Omental fat pad (tissue), 4 donors: ENCODE measurements around the gene VAT1L. TPM values are rescaled to one million over a fixed set of nuclear protein-coding genes. Genes with fewer than 3 reads are reported as not detected.

Experiments used
- ATAC-seq: fragments of 150-250 bp; one replicate; pipeline ENCODE4 v1.9.1; 2016; ENCODE audit warnings: mild to moderate bottlenecking, moderate library complexity; ENCODE audit not compliant: low FRiP score
- DNase-seq: peaks from one replicate; pipeline ENCODE4 v3.0.0-alpha.2; 2019; ENCODE audit warnings: low spot score
- total RNA-seq, 4 donors: library from RNA; depleted of rRNA; stranded (reverse); fragments of >200 nt; gene quantifications; one replicate each; pipeline ENCODE4 v1.1.0, GENCODE V29; 2016
- TF ChIP-seq, protein P1 (sequence below), 3 donors: fragments of 450-650 bp; IDR thresholded peaks; one replicate each; pipeline ENCODE4 v1.5.1; 2016 to 2017; ENCODE audit warnings: antibody characterized with exemption in 3 of 3, mild to moderate bottlenecking in 3 of 3, moderate library complexity in 2 of 3

VAT1L gene
- total RNA-seq, 4 donors from 2014 or later = 0.50 to 1.3 (median 0.80) TPM

DNA sequence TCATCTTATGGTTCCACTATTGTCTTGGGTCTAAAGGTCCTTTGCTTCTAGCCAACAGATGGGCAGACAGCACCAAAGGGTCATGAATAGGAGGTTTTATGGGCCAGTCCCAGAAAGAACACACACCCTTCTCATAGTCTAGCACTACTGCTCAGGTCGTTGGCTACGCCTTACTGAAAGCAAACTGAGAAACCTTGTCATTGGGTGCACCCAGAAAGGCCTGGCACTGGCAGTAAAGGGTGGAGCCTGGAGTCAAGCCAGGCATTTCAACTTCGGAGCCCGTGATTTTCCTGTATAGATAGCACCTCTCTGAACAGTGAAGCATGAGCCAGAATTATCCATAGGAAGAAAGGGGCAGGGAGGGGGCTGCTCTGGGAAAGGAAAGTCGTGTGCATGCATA lies 74.9 kb downstream of the VAT1L start:
- DNase-seq (no peak), ATAC-seq (no peak)
- TF ChIP-seq, protein P1, sequence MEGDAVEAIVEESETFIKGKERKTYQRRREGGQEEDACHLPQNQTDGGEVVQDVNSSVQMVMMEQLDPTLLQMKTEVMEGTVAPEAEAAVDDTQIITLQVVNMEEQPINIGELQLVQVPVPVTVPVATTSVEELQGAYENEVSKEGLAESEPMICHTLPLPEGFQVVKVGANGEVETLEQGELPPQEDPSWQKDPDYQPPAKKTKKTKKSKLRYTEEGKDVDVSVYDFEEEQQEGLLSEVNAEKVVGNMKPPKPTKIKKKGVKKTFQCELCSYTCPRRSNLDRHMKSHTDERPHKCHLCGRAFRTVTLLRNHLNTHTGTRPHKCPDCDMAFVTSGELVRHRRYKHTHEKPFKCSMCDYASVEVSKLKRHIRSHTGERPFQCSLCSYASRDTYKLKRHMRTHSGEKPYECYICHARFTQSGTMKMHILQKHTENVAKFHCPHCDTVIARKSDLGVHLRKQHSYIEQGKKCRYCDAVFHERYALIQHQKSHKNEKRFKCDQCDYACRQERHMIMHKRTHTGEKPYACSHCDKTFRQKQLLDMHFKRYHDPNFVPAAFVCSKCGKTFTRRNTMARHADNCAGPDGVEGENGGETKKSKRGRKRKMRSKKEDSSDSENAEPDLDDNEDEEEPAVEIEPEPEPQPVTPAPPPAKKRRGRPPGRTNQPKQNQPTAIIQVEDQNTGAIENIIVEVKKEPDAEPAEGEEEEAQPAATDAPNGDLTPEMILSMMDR (IDR thresholded peaks at IDR 0.05) = no peak

DNA sequence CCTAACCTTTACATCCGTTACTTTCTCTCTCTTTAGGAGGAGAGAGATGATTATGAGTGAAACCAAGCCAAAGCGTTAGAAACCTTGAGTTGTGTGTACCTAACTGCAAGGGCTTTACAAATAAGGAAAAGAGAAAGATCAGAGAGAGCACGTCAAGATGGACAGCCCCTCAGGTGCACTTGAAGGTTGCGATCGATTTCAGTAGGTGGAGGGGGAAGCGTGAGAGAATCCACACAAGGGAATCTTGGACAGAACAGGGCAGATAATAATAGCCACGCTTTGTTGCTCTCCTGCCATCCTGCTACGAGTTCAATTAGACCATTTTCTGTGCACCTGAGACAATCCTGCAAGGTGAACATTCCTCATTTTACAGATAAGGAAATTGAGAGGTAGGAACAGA lies 78.4 kb downstream of the VAT1L start:
- no peak for ATAC-seq
- TF ChIP-seq, protein P1 (IDR thresholded peaks at IDR 0.05) = no peak
- DNase-seq = no peak

DNA sequence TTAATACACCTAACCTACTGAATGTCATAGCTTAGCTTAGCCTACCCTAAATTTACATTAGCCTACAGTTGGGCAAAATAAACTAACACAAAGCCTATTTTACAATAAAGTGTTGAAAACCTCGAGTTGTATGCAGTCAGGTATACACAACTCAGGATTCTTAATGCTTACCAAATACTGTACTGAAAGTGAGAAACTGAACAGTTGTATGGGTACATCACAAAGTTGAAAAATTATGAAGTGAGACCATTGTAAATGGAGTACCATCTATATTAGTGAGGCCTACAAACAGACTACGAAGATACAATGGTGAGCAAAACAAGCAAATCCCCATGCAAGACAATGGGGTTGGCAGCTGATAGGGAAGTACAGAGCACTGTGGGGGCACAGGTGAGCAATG lies 79.7 kb downstream of the VAT1L start:
- ATAC-seq (no peak), DNase-seq (no peak)
- TF ChIP-seq, protein P1 (IDR thresholded peaks at IDR 0.05) = no peak

DNA sequence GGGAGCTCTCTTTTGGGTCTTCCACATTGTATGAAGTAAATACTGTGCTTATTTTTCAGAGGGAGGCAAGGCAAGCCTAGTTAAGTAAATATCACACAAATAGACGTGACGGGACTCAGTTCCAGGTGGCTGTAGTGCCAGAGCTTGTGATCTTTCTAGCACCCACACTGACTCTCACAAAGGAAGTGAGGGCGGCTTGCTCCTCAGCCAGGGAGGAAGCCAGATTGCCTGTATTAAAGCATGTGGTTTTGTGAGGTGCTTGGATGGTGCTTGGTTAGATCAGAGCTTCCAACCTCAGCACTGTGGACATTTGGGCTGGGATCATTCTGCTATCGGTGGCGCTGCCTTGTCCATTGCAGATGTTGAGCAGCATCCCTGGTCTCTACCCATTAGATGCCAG lies 80.1 kb downstream of the VAT1L start:
- TF ChIP-seq, protein P1 (IDR thresholded peaks at IDR 0.05) = no peak
- DNase-seq (no peak), ATAC-seq (no peak)

DNA sequence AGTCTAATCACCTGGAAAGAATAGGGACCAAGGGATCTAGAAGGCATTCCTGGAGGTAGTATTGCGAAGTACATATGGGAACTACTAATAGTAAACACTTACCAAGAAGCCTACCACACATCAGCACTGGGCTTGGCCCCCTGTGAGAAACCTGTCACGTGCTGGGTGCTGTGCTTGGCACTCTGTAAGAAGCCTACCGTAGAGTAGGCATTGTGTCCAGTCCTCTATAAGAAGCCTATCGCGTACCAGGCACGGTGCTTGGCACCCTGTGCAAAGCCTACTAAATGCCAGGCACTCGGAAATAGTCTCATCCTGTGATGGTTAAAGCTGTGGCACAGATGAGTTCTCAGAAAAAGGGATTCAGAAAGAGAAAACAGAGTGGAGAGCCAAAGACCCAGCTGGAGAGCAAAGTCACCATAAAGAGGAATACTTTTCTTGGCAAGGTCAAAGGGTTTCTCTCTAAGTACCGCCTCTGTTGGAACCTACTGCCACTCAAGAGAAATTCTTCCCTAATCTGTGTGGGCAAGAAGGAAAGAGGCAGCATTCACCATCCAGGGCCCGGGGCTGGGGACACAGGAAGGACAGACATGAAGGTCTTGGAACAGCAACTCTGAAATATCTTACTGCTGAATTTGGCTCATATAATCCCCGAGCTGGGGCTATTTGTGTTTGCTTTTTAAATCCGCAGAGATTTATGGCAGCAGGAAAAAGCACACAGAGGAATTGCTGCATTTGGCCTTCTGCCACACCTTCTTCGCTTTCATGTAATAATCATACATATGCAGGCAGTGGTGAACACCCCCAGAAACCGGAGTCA lies 81.8 kb downstream of the VAT1L start:
- no peak for DNase-seq
- TF ChIP-seq, protein P1 (IDR thresholded peaks at IDR 0.05) = no peak
- ATAC-seq = no peak

DNA sequence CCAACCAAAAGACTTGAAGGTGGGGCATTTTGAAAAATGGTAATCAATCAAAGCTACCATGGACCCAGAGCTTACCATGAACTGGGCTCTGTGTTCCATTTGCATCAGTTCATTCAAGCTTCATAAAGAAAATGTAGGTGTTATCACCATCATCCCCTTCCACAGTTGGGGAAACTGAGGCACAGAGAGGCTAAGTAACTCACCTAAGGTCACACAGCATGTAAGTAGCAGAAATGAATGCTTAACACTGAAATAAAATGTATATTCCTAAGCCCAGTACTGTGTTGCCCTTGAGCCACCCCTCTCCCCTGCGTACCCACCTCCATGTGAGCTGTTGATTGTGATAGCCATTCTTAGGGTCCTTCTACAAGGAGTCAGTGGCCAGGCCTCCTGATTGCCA lies 83.6 kb downstream of the VAT1L start:
- ATAC-seq (no peak), DNase-seq (no peak)
- TF ChIP-seq, protein P1 (IDR thresholded peaks at IDR 0.05) = no peak

DNA sequence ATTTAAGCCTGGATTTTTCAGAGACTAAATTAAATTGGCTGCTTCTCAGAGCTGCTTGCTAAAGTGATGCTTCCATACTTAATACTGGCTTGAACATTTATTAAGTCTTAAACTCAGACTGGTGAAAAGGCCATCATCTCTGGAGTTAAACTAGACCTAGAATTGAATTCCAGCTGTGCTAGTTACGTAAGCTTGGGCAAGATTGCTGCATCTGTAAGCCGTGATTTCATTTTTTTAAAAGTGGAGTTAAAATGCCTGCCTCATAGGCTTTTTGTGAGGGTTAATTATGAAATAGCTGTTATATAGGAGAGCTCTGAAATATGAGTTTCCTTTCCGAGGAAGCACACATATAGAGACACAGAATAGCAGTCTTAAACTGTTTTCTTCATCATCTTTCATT lies 84.7 kb downstream of the VAT1L start:
- TF ChIP-seq, protein P1 (IDR thresholded peaks at IDR 0.05) = no peak
- no peak for ATAC-seq
- no peak for DNase-seq
